Measurements from ENCODE around the gene TMED7. TPM values are rescaled to one million over a fixed set of nuclear protein-coding genes. Genes with fewer than 3 reads are reported as not detected.

TMED7 gene
- polyA plus RNA-seq, 12 donors, result 48.5 to 88.4 (median 77.5) TPM; not detected in 1

GRCh38 chr5:115636008-115636407 is 10.2 kb upstream of the TMED7 start:
- DNase-seq, result no peak

- DNase-seq, result peak; percentile 90
Measured at GRCh38 chr5:115634343-115635132, 8.7 kb upstream of the TMED7 start.

GRCh38 chr5:115629903-115630302 is 4.1 kb upstream of the TMED7 start:
- no peak for DNase-seq

GRCh38 chr5:115627295-115627865 is 1.5 kb upstream of the TMED7 start:
- no peak for DNase-seq

GRCh38 chr5:115626445-115626823 is 598 bp upstream of the TMED7 start:
- no peak for DNase-seq

GRCh38 chr5:115624994-115625393 is 842 bp downstream of the TMED7 start:
- no peak for DNase-seq

- no peak for DNase-seq
Measured at GRCh38 chr5:115623658-115624057, 2.2 kb downstream of the TMED7 start.

GRCh38 chr5:115621365-115621900 is 4.4 kb downstream of the TMED7 start:
- DNase-seq, result no peak

- no peak for DNase-seq
Measured at GRCh38 chr5:115616892-115617291, 8.9 kb downstream of the TMED7 start.

- no peak for DNase-seq
Measured at GRCh38 chr5:115616472-115616871, 9.4 kb downstream of the TMED7 start.

- no peak for DNase-seq
Measured at GRCh38 chr5:115611873-115612272, 14.0 kb downstream of the TMED7 start.

GRCh38 chr5:115607935-115608334 is 17.9 kb downstream of the TMED7 start:
- no peak for DNase-seq

GRCh38 chr5:115605436-115605835 is 20.4 kb downstream of the TMED7 start:
- no peak for DNase-seq

GRCh38 chr5:115602591-115603125 is 23.2 kb downstream of the TMED7 start:
- DNase-seq, result no peak

GRCh38 chr5:115601701-115602590 is 23.9 kb downstream of the TMED7 start, which contains the start of gene TICAM2:
Gene TICAM2 (minus strand): TSS chr5:115602479. CDS start chr5:115581256, 21,223 bp downstream.
- DNase-seq, result peak; percentile 66

GRCh38 chr5:115600766-115601165 is 25.1 kb downstream of the TMED7 start:
- no peak for DNase-seq

GRCh38 chr5:115599924-115600323 is 25.9 kb downstream of the TMED7 start:
- DNase-seq, result no peak

- DNase-seq, result no peak
Measured at GRCh38 chr5:115599502-115599901, 26.3 kb downstream of the TMED7 start.

- no peak for DNase-seq
Measured at GRCh38 chr5:115594128-115595047, 31.4 kb downstream of the TMED7 start.

GRCh38 chr5:115589043-115589442 is 36.8 kb downstream of the TMED7 start:
- DNase-seq, result no peak

GRCh38 chr5:115588640-115589039 is 37.2 kb downstream of the TMED7 start:
- no peak for DNase-seq

Measured in muscle of arm (tissue), 12 donors.